ENCODE results near the gene GPX7. TPM values are rescaled to one million over a fixed set of nuclear protein-coding genes. Genes with fewer than 3 reads are reported as not detected.

The GPX7 gene
- total and polyA plus RNA-seq, 2 experiments from 2014 or later: 14.4 to 45.0 TPM

DNA sequence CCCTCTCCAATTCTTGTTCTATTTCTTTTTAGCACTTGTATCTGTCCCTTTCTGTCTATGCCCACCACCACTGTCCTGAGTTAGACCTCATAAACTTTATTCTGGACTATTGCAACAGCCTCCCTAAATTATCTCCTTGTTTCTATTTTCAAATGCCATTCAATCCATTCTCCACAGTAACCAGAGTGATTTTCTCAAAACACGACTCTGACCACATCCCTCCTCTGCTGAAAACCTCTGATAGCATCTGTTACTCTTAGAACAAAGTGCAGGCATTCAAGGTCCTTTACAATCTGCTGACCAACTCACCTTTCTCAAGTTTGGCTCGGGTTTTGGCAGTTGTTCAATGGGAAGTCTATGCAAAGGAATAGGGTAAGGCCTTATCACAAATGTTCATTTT lies 22.8 kb upstream of the GPX7 start:
- Histone ChIP-seq H3K36me3 (no peaks in the 10 kb centered on the region), H3K4me1 (ENCODE audit: low read depth) (no peaks in the 10 kb centered on the region), H3K9me3 (ENCODE audit: low read depth) (no peaks in the 10 kb centered on the region), H3K4me3 (no peak overlapping the region), H3K27ac (no peak overlapping the region), H3K27me3 (no peaks in the 10 kb centered on the region)
- TF ChIP-seq, protein P1, sequence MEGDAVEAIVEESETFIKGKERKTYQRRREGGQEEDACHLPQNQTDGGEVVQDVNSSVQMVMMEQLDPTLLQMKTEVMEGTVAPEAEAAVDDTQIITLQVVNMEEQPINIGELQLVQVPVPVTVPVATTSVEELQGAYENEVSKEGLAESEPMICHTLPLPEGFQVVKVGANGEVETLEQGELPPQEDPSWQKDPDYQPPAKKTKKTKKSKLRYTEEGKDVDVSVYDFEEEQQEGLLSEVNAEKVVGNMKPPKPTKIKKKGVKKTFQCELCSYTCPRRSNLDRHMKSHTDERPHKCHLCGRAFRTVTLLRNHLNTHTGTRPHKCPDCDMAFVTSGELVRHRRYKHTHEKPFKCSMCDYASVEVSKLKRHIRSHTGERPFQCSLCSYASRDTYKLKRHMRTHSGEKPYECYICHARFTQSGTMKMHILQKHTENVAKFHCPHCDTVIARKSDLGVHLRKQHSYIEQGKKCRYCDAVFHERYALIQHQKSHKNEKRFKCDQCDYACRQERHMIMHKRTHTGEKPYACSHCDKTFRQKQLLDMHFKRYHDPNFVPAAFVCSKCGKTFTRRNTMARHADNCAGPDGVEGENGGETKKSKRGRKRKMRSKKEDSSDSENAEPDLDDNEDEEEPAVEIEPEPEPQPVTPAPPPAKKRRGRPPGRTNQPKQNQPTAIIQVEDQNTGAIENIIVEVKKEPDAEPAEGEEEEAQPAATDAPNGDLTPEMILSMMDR (IDR thresholded peaks at IDR 0.05; ENCODE audit: low read depth, low read length): no peak
- DNase-seq (ENCODE audit: low read depth in 1 of 2, low spot score in 1 of 2): peak in 1 of 2 donors; percentile 45

DNA sequence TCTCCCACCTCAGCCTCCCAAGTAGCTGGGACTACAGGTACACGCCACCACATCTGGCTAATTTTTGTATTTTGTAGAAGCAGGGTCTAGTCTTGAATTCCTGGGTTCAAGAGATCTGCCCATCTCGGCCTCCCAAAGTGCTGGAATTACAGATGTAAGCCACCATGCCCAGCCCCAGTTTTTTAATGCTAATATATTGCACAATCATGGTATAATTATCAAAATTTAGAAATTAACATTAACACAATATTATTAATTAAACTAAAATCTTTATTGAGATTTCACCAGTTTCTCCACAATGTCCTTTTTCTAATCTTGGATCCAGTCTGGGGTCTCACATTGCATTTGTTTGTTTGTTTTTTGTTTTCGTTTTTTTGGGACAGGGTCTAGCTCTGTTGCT lies 21.9 kb upstream of the GPX7 start:
- H3K4me1 ChIP-seq (ENCODE audit: low read depth): no peaks in the 10 kb centered on the region
- no peak overlapping the region for H3K27ac ChIP-seq
- H3K4me3 ChIP-seq: no peak overlapping the region
- no peaks in the 10 kb centered on the region for H3K9me3 ChIP-seq (ENCODE audit: low read depth)
- TF ChIP-seq, protein P1 (IDR thresholded peaks at IDR 0.05; ENCODE audit: low read depth, low read length): no peak
- no peaks in the 10 kb centered on the region for H3K36me3 ChIP-seq
- no peak for DNase-seq (ENCODE audit: low read depth in 1 of 2, low spot score in 1 of 2)
- H3K27me3 ChIP-seq: no peaks in the 10 kb centered on the region

GRCh38 chr1:52582116-52582696 lies 20.0 kb upstream of the GPX7 start:
- Histone ChIP-seq H3K27ac (no peak overlapping the region), H3K4me1 (ENCODE audit: low read depth) (no peaks in the 10 kb centered on the region), H3K4me3 (no peak overlapping the region), H3K36me3 (no peaks in the 10 kb centered on the region), H3K9me3 (ENCODE audit: low read depth) (no peaks in the 10 kb centered on the region), H3K27me3 (no peaks in the 10 kb centered on the region)
- TF ChIP-seq, protein P1 (IDR thresholded peaks at IDR 0.05; ENCODE audit: low read depth, low read length): no peak
- no peak for DNase-seq (ENCODE audit: low read depth in 1 of 2, low spot score in 1 of 2)

GRCh38 chr1:52585474-52585873 lies 16.7 kb upstream of the GPX7 start:
- Histone ChIP-seq H3K4me1 (ENCODE audit: low read depth) (peaks cover 4% of the 10 kb centered on the region), H3K36me3 (no peaks in the 10 kb centered on the region), H3K27me3 (no peaks in the 10 kb centered on the region), H3K27ac (no peak overlapping the region), H3K4me3 (no peak overlapping the region), H3K9me3 (ENCODE audit: low read depth) (no peaks in the 10 kb centered on the region)
- DNase-seq (ENCODE audit: low read depth in 1 of 2, low spot score in 1 of 2): no peak
- TF ChIP-seq, protein P1 (IDR thresholded peaks at IDR 0.05; ENCODE audit: low read depth, low read length): no peak

GRCh38 chr1:52588027-52588426 lies 14.1 kb upstream of the GPX7 start:
- peaks cover 4% of the 10 kb centered on the region for H3K4me1 ChIP-seq (ENCODE audit: low read depth)
- H3K4me3 ChIP-seq: no peak overlapping the region
- no peaks in the 10 kb centered on the region for H3K9me3 ChIP-seq (ENCODE audit: low read depth)
- H3K36me3 ChIP-seq: no peaks in the 10 kb centered on the region
- no peak overlapping the region for H3K27ac ChIP-seq
- H3K27me3 ChIP-seq: no peaks in the 10 kb centered on the region
- TF ChIP-seq, protein P1 (IDR thresholded peaks at IDR 0.05; ENCODE audit: low read depth, low read length): no peak
- no peak for DNase-seq (ENCODE audit: low read depth in 1 of 2, low spot score in 1 of 2)
